ENCODE data around the gene MAGEB16.

- TF ChIP-seq POLR2AphosphoS5 (IDR thresholded peaks at IDR 0.05; ENCODE audit: low read depth, low read length), result no peak
- TF ChIP-seq, protein P1, sequence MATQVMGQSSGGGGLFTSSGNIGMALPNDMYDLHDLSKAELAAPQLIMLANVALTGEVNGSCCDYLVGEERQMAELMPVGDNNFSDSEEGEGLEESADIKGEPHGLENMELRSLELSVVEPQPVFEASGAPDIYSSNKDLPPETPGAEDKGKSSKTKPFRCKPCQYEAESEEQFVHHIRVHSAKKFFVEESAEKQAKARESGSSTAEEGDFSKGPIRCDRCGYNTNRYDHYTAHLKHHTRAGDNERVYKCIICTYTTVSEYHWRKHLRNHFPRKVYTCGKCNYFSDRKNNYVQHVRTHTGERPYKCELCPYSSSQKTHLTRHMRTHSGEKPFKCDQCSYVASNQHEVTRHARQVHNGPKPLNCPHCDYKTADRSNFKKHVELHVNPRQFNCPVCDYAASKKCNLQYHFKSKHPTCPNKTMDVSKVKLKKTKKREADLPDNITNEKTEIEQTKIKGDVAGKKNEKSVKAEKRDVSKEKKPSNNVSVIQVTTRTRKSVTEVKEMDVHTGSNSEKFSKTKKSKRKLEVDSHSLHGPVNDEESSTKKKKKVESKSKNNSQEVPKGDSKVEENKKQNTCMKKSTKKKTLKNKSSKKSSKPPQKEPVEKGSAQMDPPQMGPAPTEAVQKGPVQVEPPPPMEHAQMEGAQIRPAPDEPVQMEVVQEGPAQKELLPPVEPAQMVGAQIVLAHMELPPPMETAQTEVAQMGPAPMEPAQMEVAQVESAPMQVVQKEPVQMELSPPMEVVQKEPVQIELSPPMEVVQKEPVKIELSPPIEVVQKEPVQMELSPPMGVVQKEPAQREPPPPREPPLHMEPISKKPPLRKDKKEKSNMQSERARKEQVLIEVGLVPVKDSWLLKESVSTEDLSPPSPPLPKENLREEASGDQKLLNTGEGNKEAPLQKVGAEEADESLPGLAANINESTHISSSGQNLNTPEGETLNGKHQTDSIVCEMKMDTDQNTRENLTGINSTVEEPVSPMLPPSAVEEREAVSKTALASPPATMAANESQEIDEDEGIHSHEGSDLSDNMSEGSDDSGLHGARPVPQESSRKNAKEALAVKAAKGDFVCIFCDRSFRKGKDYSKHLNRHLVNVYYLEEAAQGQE (IDR thresholded peaks at IDR 0.05; ENCODE audit: insufficient read depth in 1 of 2, low read depth in 2 of 2, low read length in 2 of 2), result no peak
- TF ChIP-seq TAF1 (IDR thresholded peaks at IDR 0.05; ENCODE audit: borderline replicate concordance, insufficient read depth, low read length), result no peak
Measured at GRCh38 chrX:35809781-35810180, 11.6 kb downstream of the MAGEB16 start.

All from PFSK-1 (cell line).